A673 (cell line): Measurements from ENCODE around the gene CH25H.

ENCODE experiments used
- EZH2 ChIP-seq: fragments of 200-600 bp; sonication (generic); IDR thresholded peaks from 2 replicates; pipeline ENCODE4 v1.6.1; 2017; ENCODE audit warnings: borderline replicate concordance, low read depth, mild to moderate bottlenecking, mixed read lengths, antibody characterized with exemption, low read length; ENCODE audit not compliant: poor library complexity, severe bottlenecking
- TF ChIP-seq, protein P1 (sequence below): fragments of 300-800, 200-600 bp; sonication (generic); conservative IDR thresholded peaks from 2 replicates; pipeline ENCODE4 v1.5.1; 2017; ENCODE audit warnings: low read depth, mild to moderate bottlenecking, antibody characterized with exemption, low read length, moderate library complexity, mixed read lengths

DNA sequence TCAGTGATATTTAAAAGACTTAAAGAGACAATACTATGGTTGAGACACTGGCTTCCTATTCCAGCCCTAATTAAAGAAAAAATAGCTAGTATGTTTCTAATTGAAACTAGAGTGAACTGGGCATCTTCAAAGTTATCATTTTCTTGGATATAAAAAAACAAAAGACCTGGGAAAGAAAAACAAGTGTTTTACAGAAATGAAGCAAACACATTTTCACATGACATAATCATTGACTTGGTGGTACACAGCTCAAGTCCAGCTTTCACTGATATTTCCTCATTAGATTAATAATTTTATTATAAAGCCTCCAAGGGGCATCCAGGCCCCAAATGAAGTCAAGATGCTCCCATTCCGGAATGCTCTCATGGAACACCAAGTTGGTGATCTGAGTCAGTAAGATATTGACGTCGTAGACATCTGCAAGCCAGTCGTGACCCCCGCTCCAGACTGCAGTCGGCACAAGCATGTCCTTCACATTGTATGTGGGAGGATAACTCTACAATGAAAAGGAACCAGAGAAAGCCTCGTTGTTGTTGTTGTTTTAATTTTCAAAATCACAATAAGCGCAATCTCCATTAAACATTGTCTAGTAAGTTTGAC lies 7.5 kb upstream of the CH25H start:
- TF ChIP-seq, protein P1, sequence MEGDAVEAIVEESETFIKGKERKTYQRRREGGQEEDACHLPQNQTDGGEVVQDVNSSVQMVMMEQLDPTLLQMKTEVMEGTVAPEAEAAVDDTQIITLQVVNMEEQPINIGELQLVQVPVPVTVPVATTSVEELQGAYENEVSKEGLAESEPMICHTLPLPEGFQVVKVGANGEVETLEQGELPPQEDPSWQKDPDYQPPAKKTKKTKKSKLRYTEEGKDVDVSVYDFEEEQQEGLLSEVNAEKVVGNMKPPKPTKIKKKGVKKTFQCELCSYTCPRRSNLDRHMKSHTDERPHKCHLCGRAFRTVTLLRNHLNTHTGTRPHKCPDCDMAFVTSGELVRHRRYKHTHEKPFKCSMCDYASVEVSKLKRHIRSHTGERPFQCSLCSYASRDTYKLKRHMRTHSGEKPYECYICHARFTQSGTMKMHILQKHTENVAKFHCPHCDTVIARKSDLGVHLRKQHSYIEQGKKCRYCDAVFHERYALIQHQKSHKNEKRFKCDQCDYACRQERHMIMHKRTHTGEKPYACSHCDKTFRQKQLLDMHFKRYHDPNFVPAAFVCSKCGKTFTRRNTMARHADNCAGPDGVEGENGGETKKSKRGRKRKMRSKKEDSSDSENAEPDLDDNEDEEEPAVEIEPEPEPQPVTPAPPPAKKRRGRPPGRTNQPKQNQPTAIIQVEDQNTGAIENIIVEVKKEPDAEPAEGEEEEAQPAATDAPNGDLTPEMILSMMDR = no peak
- TF ChIP-seq EZH2 = no peak
